K562 (cell line): ENCODE results near the gene PIK3AP1. TPM values are rescaled to one million over a fixed set of nuclear protein-coding genes. Genes with fewer than 3 reads are reported as not detected.

Experiments used
- ATAC-seq: fragments of 200-7000 bp; cut with Tn5 transposase; 3 replicates; pipeline ENCODE4 v1.9.1; 2020; ENCODE audit warnings: moderate library complexity
- BruUV-seq: library from RNA; stranded (reverse); fragments of 400-500 nt; replicated peaks from 2 replicates; lab custom pipeline; 2021; lab: Mats Ljungman, UMichigan
- CTCF ChIA-PET: fragments of 300-600 bp; formaldehyde crosslinking; extraction: SDS; loops from one replicate; lab custom pipeline; 2021; ENCODE audit warnings: low intra/inter-chr PET ratio; lab: Yijun Ruan, JAX
- POLR2A ChIA-PET: fragments of 300-600, 350-650 bp; sonication (Branson Sonifier 250); formaldehyde crosslinking; extraction: SDS; loops from one replicate; lab custom pipeline; 2021; ENCODE audit warnings: antibody characterized with exemption, inconsistent platforms; lab: Yijun Ruan, JAX
- DNase-seq, 4 experiments: peaks; one replicate each; pipeline versions ENCODE4 v3.0.0 to v3.0.0-alpha.2; 2011 to 2018; ENCODE audit warnings: low spot score in 3 of 4, mixed read lengths in 3 of 4; ENCODE audit errors: extremely low read depth in 1 of 4
- FAIRE-seq: peaks from 2 replicates; lab custom pipeline; 2011; peaks lifted over from hg19 to GRCh38; lab: Jason Lieb, UNC
- H2AFZ ChIP-seq: 2 replicates; pipeline ENCODE4 v1.6.0; 2011; ENCODE audit warnings: low read depth, low read length, control low read depth, inconsistent platforms
- H3K27ac ChIP-seq: fragments of 200-600 bp; 3 replicates; pipeline ENCODE4 v1.8.0; 2011; ENCODE audit warnings: low read depth, mild to moderate bottlenecking, control low read depth, inconsistent platforms, low read length, moderate library complexity, mixed read lengths; ENCODE audit errors: extremely low read depth
- H3K27me3 ChIP-seq, 2 experiments: fragments of 300-600 bp in 1 of 2; 2 replicates in 1 of 2; 3 replicates in 1 of 2; pipeline versions ENCODE4 v1.6.0 to v1.8.0; 2011; ENCODE audit warnings: inconsistent platforms in 2 of 2, low read length in 2 of 2, mild to moderate bottlenecking in 1 of 2, mixed read lengths in 1 of 2, moderate library complexity in 1 of 2; ENCODE audit not compliant: control insufficient read depth in 2 of 2, insufficient read depth in 2 of 2
- H3K36me3 ChIP-seq: fragments of 300-600 bp; 3 replicates; pipeline ENCODE4 v1.8.0; 2011; ENCODE audit warnings: mild to moderate bottlenecking, low read length, inconsistent platforms; ENCODE audit not compliant: control insufficient read depth, insufficient read depth
- H3K4me1 ChIP-seq, 2 experiments: fragments of 200-600 bp in 1 of 2; replicated peaks in 1 of 2; 2 replicates in 1 of 2; 3 replicates in 1 of 2; pipeline versions ENCODE4 v1.5.1 to v1.8.0; 2011; ENCODE audit warnings: inconsistent platforms in 2 of 2, low read length in 2 of 2, mild to moderate bottlenecking in 1 of 2, mixed read lengths in 1 of 2, moderate library complexity in 1 of 2; ENCODE audit not compliant: control insufficient read depth in 2 of 2, insufficient read depth in 2 of 2
- H3K4me2 ChIP-seq: 2 replicates; pipeline ENCODE4 v1.6.1; 2011; ENCODE audit warnings: low read length, control low read depth, inconsistent platforms, mixed read lengths; ENCODE audit not compliant: insufficient read depth
- H3K4me3 ChIP-seq: fragments of 200-600 bp; sonication (generic), shearing (Covaris generic); 2 replicates; pipeline ENCODE4 v1.5.1; 2016; ENCODE audit warnings: control low read depth, inconsistent platforms
- H3K79me2 ChIP-seq: fragments of 200-600 bp; 3 replicates; pipeline ENCODE4 v1.8.0; 2011; ENCODE audit warnings: low read length, inconsistent platforms; ENCODE audit not compliant: control insufficient read depth, insufficient read depth
- H3K9ac ChIP-seq, 2 experiments: 2 replicates each; pipeline versions ENCODE4 v1.6.0 to v1.6.1; 2011; ENCODE audit warnings: low read depth in 2 of 2, low read length in 2 of 2, control low read depth in 1 of 2, inconsistent platforms in 1 of 2, mild to moderate bottlenecking in 1 of 2, mixed read lengths in 1 of 2; ENCODE audit not compliant: insufficient read depth in 1 of 2
- H3K9me1 ChIP-seq: one replicate; pipeline ENCODE4 v1.6.0; 2011; ENCODE audit warnings: inconsistent platforms, mild to moderate bottlenecking, low read length, moderate library complexity; ENCODE audit not compliant: control insufficient read depth, insufficient read depth
- H3K9me3 ChIP-seq: replicated peaks from 2 replicates; pipeline ENCODE4 v1.5.1; 2011; ENCODE audit warnings: low read depth, low read length, inconsistent platforms; ENCODE audit not compliant: control insufficient read depth, insufficient read depth
- H4K20me1 ChIP-seq: replicated peaks from 2 replicates; pipeline ENCODE4 v1.6.1; 2011; ENCODE audit warnings: low read length, inconsistent platforms, mixed read lengths; ENCODE audit not compliant: control insufficient read depth, insufficient read depth
- BCLAF1 ChIP-seq, 2 experiments: fragments of 450-650 bp in 1 of 2; IDR thresholded peaks; 2 replicates each; pipeline ENCODE4 v1.6.1; 2011 to 2017; ENCODE audit warnings: low read depth in 2 of 2, antibody characterized with exemption in 1 of 2, borderline replicate concordance in 1 of 2, low read length in 1 of 2, mild to moderate bottlenecking in 1 of 2, mixed read lengths in 1 of 2; ENCODE audit not compliant: control insufficient read depth in 1 of 2
- BHLHE40 ChIP-seq: IDR thresholded peaks from 2 replicates; pipeline ENCODE4 v1.6.1; 2011; ENCODE audit warnings: low read length, improper control_type of control experiment
- ERF ChIP-seq: fragments of 450-650 bp; formaldehyde crosslinking; IDR thresholded peaks from 2 replicates; pipeline ENCODE4 v1.4.0; 2020; ENCODE audit warnings: mild to moderate bottlenecking, mixed read lengths
- SOX6 ChIP-seq: fragments of 450-650 bp; IDR thresholded peaks from 2 replicates; pipeline ENCODE4 v1.6.1; 2014; ENCODE audit warnings: mild to moderate bottlenecking
- SPI1 ChIP-seq: IDR thresholded peaks from 2 replicates; pipeline ENCODE4 v1.6.1; 2011; ENCODE audit warnings: low read depth, low read length, control low read depth, borderline replicate concordance
- USF1 ChIP-seq: sonication (generic); formaldehyde crosslinking; IDR thresholded peaks from 2 replicates; pipeline ENCODE4 v1.9.0; 2022; ENCODE audit warnings: mild to moderate bottlenecking, missing genetic modification reagents
- WGBS: fragments of 100-300 bp; shearing (Covaris generic); methylation state at CpG from one replicate; pipeline ENCODE4 v1.1.6; 2016; ENCODE audit warnings: low coverage, mixed read lengths; ENCODE audit not compliant: insufficient coverage; ENCODE audit errors: missing lambda C conversion rate; 5-methylcytosine and 5-hydroxymethylcytosine counted together
- in situ Hi-C: fragments of 300-500 bp; cut with MboI; formaldehyde crosslinking; loops from 4 replicates; pipeline ENCODE4 v1.15.0; 2018; ENCODE audit warnings: inconsistent platforms, mixed read lengths
- intact Hi-C: fragments of 100-400 bp; cut with micrococcal nuclease; formaldehyde crosslinking; loops from 2 replicates; pipeline ENCODE4 v1.14.2; 2022
- polyA plus RNA-seq, 8 experiments: library from polyadenylated mRNA; depleted of rRNA in 4 of 8; stranded (reverse) in 5 of 8; unstranded in 3 of 8; fragments of >200 nt; fragmentation: Nextera tagmentation in 2 of 8; fragmentation: Illumina TruSeq in 1 of 8; extraction: Ambion mirVana in 2 of 8; extraction: Trizol in 1 of 8; gene quantifications; 2 replicates each; pipeline versions ENCODE4 v1.2.1 to v1.2.3, GENCODE V29; 2011 to 2014; ENCODE audit warnings: inconsistent platforms in 1 of 8, missing spikeins in 1 of 8
- total RNA-seq, 7 experiments: library from RNA; depleted of rRNA in 6 of 7; stranded (reverse); fragments of >200 nt in 6 of 7; fragmentation: Illumina TruSeq in 2 of 7; extraction: Trizol in 2 of 7; gene quantifications; 2 replicates each; pipeline versions ENCODE4 v1.2.1 to v1.2.3, GENCODE V29; 2011 to 2021; ENCODE audit warnings: low replicate concordance in 1 of 7

Gene PIK3AP1
- total and polyA plus RNA-seq, 9 of the 15 experiments (the other 6 are each of a cell fraction or from before 2014, with no cell fraction given), result 0.20 to 2.4 (median 1.4) TPM

GRCh38 chr10:96747734-96748550 is 27.6 kb upstream of the PIK3AP1 start:
- Histone ChIP-seq H3K79me2 (no peaks in the 10 kb centered on the region), H3K27me3 (no peaks in the 10 kb centered on the region), H3K9ac (no peak overlapping the region), H3K4me3 (no peak overlapping the region), H3K9me1 (no peaks in the 10 kb centered on the region), H3K4me1 (peaks cover 3 to 5% of the 10 kb centered on the region in 2 experiments; a peak in 1 of 5 replicates), H3K4me2 (no peak overlapping the region), H4K20me1 (no peaks in the 10 kb centered on the region), H3K9me3 (no peaks in the 10 kb centered on the region), H3K27ac (no peak overlapping the region), H2AFZ (peak overlapping the region; percentile 39; the same call in 1 of the 2 replicates), H3K36me3 (no peaks in the 10 kb centered on the region)
- intact Hi-C loops, result loop anchor here (10.0 kb wide), 1 partner anchor 373 kb away; no protein-coding TSS in a partner anchor
- POLR2A ChIA-PET, result interaction anchor here (0.6 kb wide), 1 partner anchor 338 kb away, joined by 3 read pairs; no protein-coding TSS in a partner anchor
- FAIRE-seq (no peak), ATAC-seq (no peak), DNase-seq (no peak)
- TF ChIP-seq SOX6 (peak; percentile 63; the same call in 1 of the 2 replicates), BCLAF1 (IDR thresholded peaks at IDR 0.05; ENCODE audit: borderline replicate concordance in 1 of 2, control insufficient read depth in 1 of 2, low read depth in 2 of 2, low read length in 1 of 2) (no peak), SPI1 (peak; percentile 88), USF1 (peak; percentile 48), ERF (no peak), BHLHE40 (peak; percentile 49; the same call in 1 of the 2 replicates)
- CTCF ChIA-PET, result no interaction called here
- BruUV-seq, result no TSS peak
- 34% methylated on average over 6 of the region's 7 CpGs for WGBS
- in situ Hi-C loops, result no loop called here
